ENCODE data around the gene IFNE. TPM values are rescaled to one million over a fixed set of nuclear protein-coding genes. Genes with fewer than 3 reads are reported as not detected.

IFNE gene
- total RNA-seq, 1 donor from 2014 or later = not detected

DNA sequence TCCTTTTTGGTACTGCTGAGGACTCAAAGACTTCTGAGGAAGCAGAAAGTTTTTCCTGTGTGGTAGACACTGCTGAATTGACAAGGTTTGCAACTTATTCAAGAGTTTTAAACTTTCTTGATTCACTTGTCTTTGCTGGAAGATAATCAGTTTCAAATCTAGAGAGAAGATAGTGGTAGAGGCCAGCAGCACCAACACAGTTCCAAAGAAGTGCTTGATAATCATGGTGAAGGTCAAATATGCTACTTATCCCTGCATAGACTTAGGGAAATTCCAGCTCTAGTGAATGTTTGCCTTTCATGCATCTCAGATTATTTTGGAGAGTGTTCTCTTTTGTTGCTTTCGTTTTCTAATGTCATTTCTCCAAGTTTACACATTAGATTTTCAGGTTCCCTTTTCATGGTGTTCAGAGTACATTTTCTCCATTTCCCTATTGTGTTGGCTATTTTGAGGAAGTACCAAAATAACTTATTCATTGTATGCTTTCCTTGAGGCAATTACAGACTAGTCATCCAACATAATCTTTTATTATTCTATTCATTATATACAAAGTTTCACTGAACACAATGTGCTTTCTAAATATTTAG, 550 bp downstream of the IFNE start:
- H3K4me3 ChIP-seq = no peak overlapping the region
- H3K4me1 ChIP-seq = no peaks in the 10 kb centered on the region
- TF ChIP-seq, protein P1, sequence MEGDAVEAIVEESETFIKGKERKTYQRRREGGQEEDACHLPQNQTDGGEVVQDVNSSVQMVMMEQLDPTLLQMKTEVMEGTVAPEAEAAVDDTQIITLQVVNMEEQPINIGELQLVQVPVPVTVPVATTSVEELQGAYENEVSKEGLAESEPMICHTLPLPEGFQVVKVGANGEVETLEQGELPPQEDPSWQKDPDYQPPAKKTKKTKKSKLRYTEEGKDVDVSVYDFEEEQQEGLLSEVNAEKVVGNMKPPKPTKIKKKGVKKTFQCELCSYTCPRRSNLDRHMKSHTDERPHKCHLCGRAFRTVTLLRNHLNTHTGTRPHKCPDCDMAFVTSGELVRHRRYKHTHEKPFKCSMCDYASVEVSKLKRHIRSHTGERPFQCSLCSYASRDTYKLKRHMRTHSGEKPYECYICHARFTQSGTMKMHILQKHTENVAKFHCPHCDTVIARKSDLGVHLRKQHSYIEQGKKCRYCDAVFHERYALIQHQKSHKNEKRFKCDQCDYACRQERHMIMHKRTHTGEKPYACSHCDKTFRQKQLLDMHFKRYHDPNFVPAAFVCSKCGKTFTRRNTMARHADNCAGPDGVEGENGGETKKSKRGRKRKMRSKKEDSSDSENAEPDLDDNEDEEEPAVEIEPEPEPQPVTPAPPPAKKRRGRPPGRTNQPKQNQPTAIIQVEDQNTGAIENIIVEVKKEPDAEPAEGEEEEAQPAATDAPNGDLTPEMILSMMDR (IDR thresholded peaks at IDR 0.05) = no peak
- intact Hi-C loops (cut with DNase I) = no loop called here
- DNase-seq (ENCODE audit: low spot score in 2 of 2) = no peak
- no peak overlapping the region for H3K27ac ChIP-seq
- no peaks in the 10 kb centered on the region for H3K27me3 ChIP-seq
- H3K36me3 ChIP-seq = no peaks in the 10 kb centered on the region
- no peaks in the 10 kb centered on the region for H3K9me3 ChIP-seq

DNA sequence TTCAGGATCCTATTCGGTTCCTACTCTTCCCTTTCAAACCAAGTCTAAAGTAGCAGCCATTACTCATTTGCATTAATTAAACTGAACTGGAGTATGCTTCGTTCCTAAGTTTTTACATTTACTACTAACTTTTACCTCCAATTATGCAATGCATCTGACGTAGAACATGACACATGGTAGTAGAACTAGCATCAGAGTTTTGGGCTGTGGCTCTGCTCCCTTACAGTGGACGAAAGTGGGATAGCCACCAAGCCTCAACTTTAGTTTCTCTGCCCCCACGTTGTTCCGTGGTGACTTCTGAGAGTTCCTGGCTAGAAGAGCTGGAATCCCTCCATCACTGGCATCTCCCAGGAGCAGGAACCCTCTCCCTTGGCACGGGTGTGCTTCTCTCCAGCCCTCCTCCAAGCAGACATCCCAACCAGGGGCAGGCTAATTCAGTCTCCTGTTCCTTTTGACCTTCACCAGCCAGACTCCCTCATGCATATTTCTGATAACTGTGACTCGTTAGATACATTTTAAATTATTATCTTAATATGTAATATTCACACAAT, 2.9 kb downstream of the IFNE start:
- Histone ChIP-seq H3K36me3 (no peaks in the 10 kb centered on the region), H3K4me1 (no peaks in the 10 kb centered on the region), H3K4me3 (no peak overlapping the region), H3K9me3 (no peaks in the 10 kb centered on the region), H3K27ac (no peak overlapping the region), H3K27me3 (no peaks in the 10 kb centered on the region)
- intact Hi-C loops (cut with DNase I) = no loop called here
- DNase-seq (ENCODE audit: low spot score in 2 of 2) = no peak
- TF ChIP-seq, protein P1 (IDR thresholded peaks at IDR 0.05) = no peak

DNA sequence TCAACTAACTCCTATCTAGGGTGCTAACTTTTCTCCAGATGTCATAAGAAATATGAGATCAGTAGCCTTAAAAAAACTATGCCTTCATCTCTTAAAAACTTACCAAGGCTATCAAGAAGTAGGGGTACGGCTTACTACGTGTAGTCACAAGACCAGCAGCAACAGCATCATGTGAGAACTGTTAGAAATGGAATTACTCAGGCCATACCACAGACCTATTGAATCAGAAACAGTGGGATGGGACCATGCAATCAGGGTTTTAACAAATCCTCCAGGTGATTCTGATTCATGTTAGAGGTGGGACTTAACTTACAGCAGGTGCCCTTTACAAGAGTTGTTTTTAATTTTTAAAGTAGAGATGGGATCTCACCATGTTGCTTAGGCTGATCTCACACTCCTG, 4.6 kb downstream of the IFNE start:
- Histone ChIP-seq H3K36me3 (no peaks in the 10 kb centered on the region), H3K4me1 (no peaks in the 10 kb centered on the region), H3K4me3 (no peak overlapping the region), H3K9me3 (no peaks in the 10 kb centered on the region), H3K27me3 (no peaks in the 10 kb centered on the region), H3K27ac (no peak overlapping the region)
- no peak for DNase-seq (ENCODE audit: low spot score in 2 of 2)
- intact Hi-C loops (cut with DNase I) = no loop called here
- TF ChIP-seq, protein P1 (IDR thresholded peaks at IDR 0.05) = no peak

DNA sequence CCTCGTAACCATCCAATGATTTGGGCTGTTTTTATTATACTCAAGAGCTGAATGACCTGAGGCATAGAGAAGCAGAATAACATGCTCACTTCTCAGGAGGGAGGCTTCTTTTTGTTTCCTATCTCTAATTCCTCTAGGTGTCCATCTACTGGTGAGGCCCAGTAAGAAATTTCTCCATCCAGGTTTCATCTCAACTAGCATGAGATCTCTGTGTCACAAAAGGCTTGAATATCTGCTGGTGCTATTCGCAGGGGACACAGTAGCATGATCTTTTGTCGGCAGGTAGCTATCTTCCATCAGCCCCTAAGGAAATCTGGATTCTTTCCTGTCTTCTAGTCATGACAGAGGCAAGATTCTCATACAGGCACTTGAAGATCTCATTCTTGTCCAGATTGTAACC, 8.9 kb downstream of the IFNE start:
- Histone ChIP-seq H3K9me3 (no peaks in the 10 kb centered on the region), H3K36me3 (no peaks in the 10 kb centered on the region), H3K27me3 (no peaks in the 10 kb centered on the region), H3K4me3 (no peak overlapping the region), H3K4me1 (no peaks in the 10 kb centered on the region), H3K27ac (no peak overlapping the region)
- TF ChIP-seq, protein P1 (IDR thresholded peaks at IDR 0.05) = no peak
- no peak for DNase-seq (ENCODE audit: low spot score in 2 of 2)
- intact Hi-C loops (cut with DNase I) = no loop called here

DNA sequence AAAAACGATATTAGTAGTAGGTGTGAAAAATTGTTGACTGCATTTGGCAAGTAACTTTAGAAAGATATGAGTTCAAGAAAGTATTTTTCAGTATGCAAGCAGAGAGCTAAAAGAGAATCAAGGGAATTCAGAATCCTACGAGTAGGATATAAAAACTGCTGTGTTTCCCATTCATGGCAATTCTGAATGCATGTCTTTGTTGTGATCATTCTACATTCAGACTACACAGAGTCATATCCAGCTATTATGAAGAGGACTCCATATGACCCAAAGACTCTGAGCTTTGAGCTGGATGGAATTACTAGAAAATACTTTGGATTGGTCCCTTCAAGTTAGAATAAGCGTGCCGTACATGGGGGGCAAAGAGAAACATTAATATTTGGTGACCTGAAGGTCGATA, 12.0 kb downstream of the IFNE start:
- Histone ChIP-seq H3K36me3 (no peaks in the 10 kb centered on the region), H3K27me3 (no peaks in the 10 kb centered on the region), H3K9me3 (no peaks in the 10 kb centered on the region), H3K27ac (no peak overlapping the region), H3K4me1 (no peaks in the 10 kb centered on the region), H3K4me3 (no peak overlapping the region)
- intact Hi-C loops (cut with DNase I) = no loop called here
- no peak for DNase-seq (ENCODE audit: low spot score in 2 of 2)
- TF ChIP-seq, protein P1 (IDR thresholded peaks at IDR 0.05) = no peak
